Fibroblast of lung (primary cell): Measurements from ENCODE around the gene COL24A1. TPM values are rescaled to one million over a fixed set of nuclear protein-coding genes. Genes with fewer than 3 reads are reported as not detected.

ENCODE experiments used
- DNase-seq, 2 donors: peaks; one replicate each; pipeline versions ENCODE4 v3.0.0 to v3.0.0-alpha.2; 2010; ENCODE audit warnings: low read depth in 2 of 2
- H2AFZ ChIP-seq: 2 replicates; pipeline ENCODE4 v1.5.1; 2012; ENCODE audit warnings: low read length, control low read depth, inconsistent platforms
- H3K27ac ChIP-seq: 2 replicates; pipeline ENCODE4 v1.5.1; 2011; ENCODE audit warnings: low read length, control low read depth; ENCODE audit not compliant: insufficient read depth
- H3K27me3 ChIP-seq: 2 replicates; pipeline ENCODE4 v1.5.1; 2011; ENCODE audit warnings: mild to moderate bottlenecking, low read length; ENCODE audit not compliant: control insufficient read depth, insufficient read depth
- H3K36me3 ChIP-seq: 2 replicates; pipeline ENCODE4 v1.5.1; 2011; ENCODE audit warnings: low read length; ENCODE audit not compliant: control insufficient read depth, insufficient read depth
- H3K4me1 ChIP-seq: 2 replicates; pipeline ENCODE4 v1.5.1; 2011; ENCODE audit warnings: low read length; ENCODE audit not compliant: control insufficient read depth, insufficient read depth; ENCODE audit errors: extremely low read depth
- H3K4me2 ChIP-seq: 2 replicates; pipeline ENCODE4 v1.5.1; 2011; ENCODE audit warnings: low read length, control low read depth; ENCODE audit not compliant: insufficient read depth; ENCODE audit errors: extremely low read depth
- H3K4me3 ChIP-seq, 4 experiments: fragments of 200-600 bp in 1 of 4; sonication (generic) in 1 of 4; replicated peaks in 1 of 4; 2 replicates each; pipeline ENCODE4 v1.5.1; 2011 to 2016; ENCODE audit warnings: low read length in 4 of 4, low read depth in 3 of 4, mild to moderate bottlenecking in 3 of 4, control low read depth in 2 of 4, inconsistent platforms in 1 of 4, mixed read lengths in 1 of 4; ENCODE audit not compliant: insufficient read depth in 1 of 4; ENCODE audit errors: control extremely low read depth in 1 of 4
- H3K79me2 ChIP-seq: 2 replicates; pipeline ENCODE4 v1.5.1; 2012; ENCODE audit warnings: mild to moderate bottlenecking, low read length, inconsistent platforms; ENCODE audit not compliant: control insufficient read depth, insufficient read depth
- H3K9ac ChIP-seq: 2 replicates; pipeline ENCODE4 v1.5.1; 2011; ENCODE audit warnings: mild to moderate bottlenecking, low read length, control low read depth; ENCODE audit not compliant: insufficient read depth
- H3K9me3 ChIP-seq: 2 replicates; pipeline ENCODE4 v1.5.1; 2012; ENCODE audit warnings: low read depth, low read length; ENCODE audit not compliant: control insufficient read depth, insufficient read depth
- H4K20me1 ChIP-seq: 2 replicates; pipeline ENCODE4 v1.5.1; 2011; ENCODE audit warnings: low read length; ENCODE audit not compliant: control insufficient read depth, insufficient read depth; ENCODE audit errors: extremely low read depth
- EZH2 ChIP-seq: IDR thresholded peaks from 2 replicates; pipeline ENCODE4 v1.5.1; 2012; ENCODE audit warnings: low read length, control low read depth, mild to moderate bottlenecking; ENCODE audit errors: missing control alignments
- polyA plus RNA-seq, 2 donors: library from polyadenylated mRNA; depleted of rRNA in 1 of 2; stranded (reverse) in 1 of 2; unstranded in 1 of 2; fragments of >200 nt; gene quantifications; 2 replicates each; pipeline ENCODE4 v1.2.1, GENCODE V29; 2011 to 2012; ENCODE audit warnings: missing spikeins in 1 of 2
- total RNA-seq: library from RNA; depleted of rRNA; stranded (reverse); fragments of >200 nt; gene quantifications from 2 replicates; pipeline ENCODE4 v1.2.1, GENCODE V29; 2014
- TF ChIP-seq, protein P1 (sequence below), 2 donors: IDR thresholded peaks in 1 of 2; conservative IDR thresholded peaks in 1 of 2; 1 replicate in 1 of 2; 2 replicates in 1 of 2; pipeline ENCODE4 v1.5.1; 2011 to 2012; ENCODE audit warnings: low read length in 2 of 2, control low read depth in 1 of 2, inconsistent platforms in 1 of 2, low read depth in 1 of 2, mild to moderate bottlenecking in 1 of 2

The COL24A1 gene
- total and polyA plus RNA-seq, 2 donors (not counting 1 experiment from before 2014, with no cell fraction given) = 0.31 to 3.3 TPM

DNA sequence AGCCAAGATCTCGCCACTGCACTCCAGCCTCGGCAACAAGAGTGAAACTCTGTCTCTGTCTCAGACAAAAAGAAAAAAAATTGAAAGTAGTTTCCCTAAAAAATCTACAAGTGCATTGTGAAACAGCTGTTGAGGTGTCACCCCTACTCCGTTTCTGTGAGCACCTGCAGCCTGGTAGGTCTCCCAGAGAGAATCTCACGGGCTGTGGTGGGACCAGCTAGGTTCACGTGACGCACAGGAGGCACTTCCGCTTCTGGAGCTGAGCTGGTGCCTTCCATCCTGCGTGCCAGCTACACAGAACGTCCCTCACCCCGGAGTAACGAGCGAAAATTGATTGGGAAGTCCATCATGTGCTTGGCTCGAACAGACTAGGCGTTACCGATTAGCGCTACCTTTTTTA is 66.8 kb downstream of the COL24A1 start:
- no peaks in the 10 kb centered on the region for H3K27me3 ChIP-seq
- H2AFZ ChIP-seq = no peak overlapping the region
- no peak overlapping the region for H3K4me3 ChIP-seq
- H3K9me3 ChIP-seq = no peaks in the 10 kb centered on the region
- no peaks in the 10 kb centered on the region for H3K4me1 ChIP-seq
- TF ChIP-seq EZH2 = no peak
- TF ChIP-seq, protein P1, sequence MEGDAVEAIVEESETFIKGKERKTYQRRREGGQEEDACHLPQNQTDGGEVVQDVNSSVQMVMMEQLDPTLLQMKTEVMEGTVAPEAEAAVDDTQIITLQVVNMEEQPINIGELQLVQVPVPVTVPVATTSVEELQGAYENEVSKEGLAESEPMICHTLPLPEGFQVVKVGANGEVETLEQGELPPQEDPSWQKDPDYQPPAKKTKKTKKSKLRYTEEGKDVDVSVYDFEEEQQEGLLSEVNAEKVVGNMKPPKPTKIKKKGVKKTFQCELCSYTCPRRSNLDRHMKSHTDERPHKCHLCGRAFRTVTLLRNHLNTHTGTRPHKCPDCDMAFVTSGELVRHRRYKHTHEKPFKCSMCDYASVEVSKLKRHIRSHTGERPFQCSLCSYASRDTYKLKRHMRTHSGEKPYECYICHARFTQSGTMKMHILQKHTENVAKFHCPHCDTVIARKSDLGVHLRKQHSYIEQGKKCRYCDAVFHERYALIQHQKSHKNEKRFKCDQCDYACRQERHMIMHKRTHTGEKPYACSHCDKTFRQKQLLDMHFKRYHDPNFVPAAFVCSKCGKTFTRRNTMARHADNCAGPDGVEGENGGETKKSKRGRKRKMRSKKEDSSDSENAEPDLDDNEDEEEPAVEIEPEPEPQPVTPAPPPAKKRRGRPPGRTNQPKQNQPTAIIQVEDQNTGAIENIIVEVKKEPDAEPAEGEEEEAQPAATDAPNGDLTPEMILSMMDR (conservative IDR thresholded peaks at IDR 0.05 in 1 of 2, IDR thresholded peaks at IDR 0.05 in 1 of 2; ENCODE audit: low read depth in 1 of 2, low read length in 2 of 2) = no peak
- H3K9ac ChIP-seq = no peak overlapping the region
- no peaks in the 10 kb centered on the region for H4K20me1 ChIP-seq
- no peaks in the 10 kb centered on the region for H3K79me2 ChIP-seq
- no peaks in the 10 kb centered on the region for H3K36me3 ChIP-seq
- no peak overlapping the region for H3K4me2 ChIP-seq
- no peak overlapping the region for H3K27ac ChIP-seq
- no peak for DNase-seq

DNA sequence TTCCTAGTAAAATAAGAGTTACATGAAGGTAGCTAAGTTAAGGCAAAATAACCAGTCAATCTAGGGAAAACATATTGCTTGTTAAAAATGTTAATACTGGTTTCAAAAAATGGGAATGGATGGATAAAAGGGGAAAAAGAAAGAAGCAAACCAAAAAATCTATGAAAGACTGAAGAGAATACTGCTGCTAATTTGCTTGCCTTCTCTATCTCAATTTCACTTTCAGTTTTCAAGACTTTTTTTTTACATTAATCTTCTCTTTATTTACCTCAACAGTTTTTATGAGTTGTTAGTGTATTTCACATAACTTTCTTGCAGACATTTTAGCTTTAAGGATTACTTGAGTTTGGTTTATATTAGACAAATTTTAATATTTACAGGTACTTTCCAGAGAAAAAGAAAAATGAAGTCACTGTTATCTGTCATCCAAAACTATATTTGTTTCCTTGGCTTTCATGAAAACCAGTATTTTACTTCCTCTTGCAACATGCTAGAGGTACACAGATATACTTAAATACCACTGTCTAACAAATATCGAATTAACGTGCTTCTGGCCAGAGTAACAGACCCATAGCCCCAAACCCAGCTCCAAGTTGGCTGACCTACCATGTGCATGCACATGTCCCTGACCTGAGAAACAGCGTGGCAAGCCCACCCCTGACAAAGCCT is 70.7 kb downstream of the COL24A1 start:
- Histone ChIP-seq H2AFZ (no peak overlapping the region), H4K20me1 (no peaks in the 10 kb centered on the region), H3K4me3 (no peak overlapping the region), H3K4me2 (peak overlapping the region; percentile 25), H3K36me3 (no peaks in the 10 kb centered on the region), H3K9ac (no peak overlapping the region), H3K4me1 (no peaks in the 10 kb centered on the region), H3K27ac (no peak overlapping the region), H3K27me3 (no peaks in the 10 kb centered on the region), H3K9me3 (no peaks in the 10 kb centered on the region), H3K79me2 (no peaks in the 10 kb centered on the region)
- no peak for DNase-seq
- no peak for TF ChIP-seq EZH2
- TF ChIP-seq, protein P1 (conservative IDR thresholded peaks at IDR 0.05 in 1 of 2, IDR thresholded peaks at IDR 0.05 in 1 of 2; ENCODE audit: low read depth in 1 of 2, low read length in 2 of 2) = no peak

DNA sequence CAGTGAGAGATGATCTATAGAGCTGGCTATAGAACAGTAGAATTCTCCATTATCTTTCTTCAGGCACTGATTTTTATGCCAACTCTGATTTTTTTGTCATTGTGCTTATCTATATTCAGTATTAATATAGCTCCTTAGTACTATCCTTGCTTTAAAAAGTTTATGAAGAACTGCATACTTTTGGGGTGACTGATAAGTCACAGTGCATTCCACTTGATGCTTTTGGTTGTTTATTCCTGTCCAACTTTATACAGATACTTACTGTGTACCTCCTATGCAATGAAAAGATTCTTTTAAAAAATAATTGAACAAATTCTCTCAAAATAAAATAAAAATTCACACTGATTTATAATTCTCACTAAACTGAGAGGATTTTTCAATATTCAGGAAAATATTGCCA is 71.6 kb downstream of the COL24A1 start:
- Histone ChIP-seq H3K9ac (no peak overlapping the region), H3K27me3 (no peaks in the 10 kb centered on the region), H3K36me3 (no peaks in the 10 kb centered on the region), H3K9me3 (no peaks in the 10 kb centered on the region), H2AFZ (no peak overlapping the region), H4K20me1 (no peaks in the 10 kb centered on the region), H3K4me2 (no peak overlapping the region), H3K79me2 (no peaks in the 10 kb centered on the region), H3K27ac (no peak overlapping the region), H3K4me1 (no peaks in the 10 kb centered on the region), H3K4me3 (no peak overlapping the region)
- TF ChIP-seq, protein P1 (conservative IDR thresholded peaks at IDR 0.05 in 1 of 2, IDR thresholded peaks at IDR 0.05 in 1 of 2; ENCODE audit: low read depth in 1 of 2, low read length in 2 of 2) = no peak
- TF ChIP-seq EZH2 = no peak
- DNase-seq = peak in 1 of 2 donors; percentile 38
